HG03045 (cell line): ENCODE measurements around the gene GSTP1.
"Not testable (repeated sequence)": the region's sequence is repeated elsewhere in the genome, so short reads cannot be mapped to it uniquely, and the experiment has no call there.

Experiments
- ATAC-seq: cut with Tn5 transposase; IDR thresholded peaks from one replicate; pipeline ENCODE4 v1.9.1; 2021; ENCODE audit warnings: mild to moderate bottlenecking, moderate library complexity; ENCODE audit not compliant: unreplicated experiment

GSTP1 gene

GRCh38 chr11:67613313-67613959 lies 29.8 kb downstream of the GSTP1 start:
- ATAC-seq = no peak

DNA sequence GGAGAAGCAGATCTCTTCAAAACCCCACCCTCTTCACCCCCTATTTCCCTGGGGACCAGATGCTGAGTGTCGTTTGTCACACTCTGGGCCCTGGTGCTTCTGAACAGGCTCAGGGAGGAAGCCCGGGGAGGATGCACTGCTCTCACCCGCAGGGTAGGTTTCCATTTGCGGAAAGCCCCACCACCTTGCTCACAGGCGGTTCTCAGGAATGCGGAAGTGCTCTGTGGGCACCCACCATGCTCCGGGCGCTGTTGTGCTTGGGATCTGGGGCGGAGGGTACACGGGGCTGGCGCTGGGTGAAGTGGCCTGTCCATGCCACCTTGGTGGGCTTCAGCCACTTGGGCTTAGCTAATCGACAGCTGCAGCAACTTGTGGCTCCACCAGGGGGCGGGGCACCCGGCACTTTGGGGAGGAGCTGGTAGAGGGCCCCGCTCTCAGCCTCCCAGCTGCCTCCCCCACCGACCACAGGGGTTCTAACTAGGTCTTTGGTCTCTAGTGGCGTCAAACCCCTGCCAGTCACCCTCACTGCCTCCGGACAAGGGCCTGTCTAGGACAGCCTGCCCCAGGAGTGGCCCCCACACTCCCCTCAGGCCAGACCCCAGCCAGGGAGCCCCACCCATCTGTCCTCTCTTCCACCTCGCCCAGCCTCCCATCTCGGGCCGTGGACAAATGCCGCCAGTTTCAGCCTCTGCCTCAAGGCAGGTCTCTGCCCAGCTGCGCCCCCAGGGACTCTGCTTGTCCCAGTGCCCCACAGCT lies 30.5 kb downstream of the GSTP1 start:
- ATAC-seq = peak; percentile 69

DNA sequence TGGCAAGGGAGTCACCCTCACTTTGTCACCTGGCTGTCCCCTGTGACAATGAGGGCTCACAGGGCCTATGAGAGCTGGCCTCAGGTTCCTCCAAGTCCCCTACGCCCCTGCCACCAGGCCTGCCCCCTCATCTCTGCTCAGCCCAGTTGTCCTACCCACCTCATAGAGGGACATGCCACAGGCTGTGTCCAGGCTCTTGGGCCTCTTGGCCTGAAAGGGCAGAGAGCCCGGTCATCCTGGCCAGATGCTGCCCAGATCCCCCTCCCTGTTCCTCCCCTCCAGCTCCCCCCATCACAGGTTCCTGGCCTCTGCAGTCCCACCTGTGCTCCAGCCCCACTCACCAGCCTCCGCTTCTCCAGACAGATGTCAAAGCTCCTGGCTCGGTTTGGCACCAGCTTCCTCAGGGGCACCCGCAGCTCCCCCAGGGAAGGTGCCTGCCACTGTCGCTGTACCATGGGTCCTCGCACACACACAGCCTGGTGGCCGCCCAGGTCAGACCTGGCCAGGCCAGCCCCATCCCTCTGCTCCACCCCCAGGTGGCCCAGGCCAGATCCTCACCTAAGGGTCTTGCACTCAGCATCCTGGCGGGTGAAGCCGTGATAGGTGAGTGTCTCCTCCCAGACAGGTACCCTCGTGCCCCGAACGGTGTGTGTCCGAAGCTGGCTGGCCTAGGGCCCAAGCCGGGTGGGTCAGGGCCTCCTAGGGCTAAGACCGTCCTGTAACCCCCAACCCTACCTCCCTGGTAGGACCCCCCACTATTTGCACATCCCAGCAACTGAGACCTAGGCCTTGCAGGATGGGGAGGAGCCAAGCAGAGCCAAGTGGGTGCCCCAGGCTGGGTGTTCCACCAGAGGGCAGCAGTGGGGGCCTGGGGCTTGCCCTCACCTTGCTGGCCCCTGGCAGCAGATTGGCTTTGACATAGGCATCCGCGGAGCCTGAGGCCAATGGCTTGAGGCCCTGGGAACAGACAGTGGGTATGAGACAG lies 31.4 kb downstream of the GSTP1 start:
- no peak for ATAC-seq

DNA sequence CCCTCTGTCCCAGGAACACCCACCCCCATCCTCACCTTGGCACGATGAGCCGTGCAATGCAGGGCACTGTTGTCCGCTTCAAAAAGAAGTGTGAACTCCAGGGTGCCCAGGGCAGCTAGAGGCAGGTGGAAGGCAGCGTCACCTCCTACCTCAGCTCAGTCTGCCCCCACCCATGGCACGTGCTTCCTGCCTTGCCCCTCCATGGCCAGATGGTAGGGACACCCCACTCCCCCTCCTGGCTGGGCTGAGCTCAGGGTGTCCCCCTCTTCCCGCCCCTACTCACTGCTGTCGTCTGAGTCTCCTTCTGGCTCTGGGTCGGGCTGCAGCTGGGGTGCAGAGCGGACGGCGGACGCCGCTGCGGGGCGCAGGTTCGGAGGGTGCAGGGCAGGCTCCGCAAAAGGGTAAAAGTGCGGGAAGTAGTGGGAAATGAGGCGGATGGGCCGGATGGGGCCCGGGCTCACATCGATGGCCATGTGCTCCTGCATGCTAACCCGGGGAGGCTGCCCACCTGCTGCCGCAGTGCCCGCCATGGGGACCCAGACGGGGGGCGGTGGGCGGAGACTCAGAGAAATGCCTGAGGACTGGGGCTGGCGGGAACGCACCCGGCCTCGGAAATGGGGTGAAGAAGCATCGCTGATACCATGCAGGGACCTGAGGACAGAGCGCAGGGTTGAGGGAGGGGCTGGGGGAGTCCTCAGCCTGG lies 32.3 kb downstream of the GSTP1 start:
- no peak for ATAC-seq

- no peak for ATAC-seq
Observed at GRCh38 chr11:67616431-67617242, 33.0 kb downstream of the GSTP1 start.

GRCh38 chr11:67617243-67617953 lies 33.8 kb downstream of the GSTP1 start:
- ATAC-seq = no peak

- ATAC-seq = not testable (repeated sequence)
Observed at GRCh38 chr11:67618901-67619659, 35.5 kb downstream of the GSTP1 start.

DNA sequence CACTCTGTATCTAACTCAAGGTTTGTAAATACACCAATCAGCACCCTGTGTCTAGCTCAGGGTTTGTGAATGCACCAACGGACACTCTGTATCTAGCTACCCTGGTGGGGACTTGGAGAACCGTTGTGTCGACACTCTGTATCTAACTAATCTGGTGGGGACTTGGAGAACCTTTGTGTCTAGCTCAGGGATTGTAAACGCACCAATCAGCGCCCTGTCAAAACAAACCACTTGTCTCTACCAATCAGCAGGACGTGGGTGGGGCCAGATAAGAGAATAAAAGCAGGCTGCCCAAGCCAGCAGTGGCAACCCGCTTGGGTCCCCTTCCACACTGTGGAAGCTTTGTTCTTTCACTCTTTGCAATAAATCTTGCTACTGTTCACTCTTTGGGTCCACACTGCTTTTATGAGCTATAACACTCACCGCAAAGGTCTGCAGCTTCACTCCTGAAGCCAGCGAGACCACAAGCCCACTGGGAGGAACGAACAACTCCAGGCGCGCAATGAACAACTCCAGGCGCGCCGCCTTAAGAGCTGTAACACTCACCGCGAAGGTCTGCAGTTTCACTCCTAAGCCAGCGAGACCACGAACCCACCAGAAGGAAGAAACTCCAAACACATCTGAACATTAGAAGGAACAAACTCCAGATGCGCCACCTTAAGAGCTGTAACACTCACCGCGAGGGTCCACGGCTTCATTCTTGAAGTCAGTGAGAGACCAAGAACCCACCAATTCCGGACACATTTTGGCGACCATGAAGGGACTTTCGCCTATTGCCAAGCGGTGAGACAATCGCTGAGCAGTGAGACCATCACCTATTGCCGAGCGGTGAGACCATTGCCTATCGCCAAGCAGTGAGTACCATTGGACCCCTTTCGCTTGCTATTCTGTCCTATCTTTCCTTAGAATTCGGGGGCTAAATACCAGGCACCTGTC lies 36.3 kb downstream of the GSTP1 start:
- ATAC-seq = not testable (repeated sequence)

- not testable (repeated sequence) for ATAC-seq
Observed at GRCh38 chr11:67620621-67621020, 37.0 kb downstream of the GSTP1 start.

- not testable (repeated sequence) for ATAC-seq
Observed at GRCh38 chr11:67621928-67622327, 38.3 kb downstream of the GSTP1 start.

DNA sequence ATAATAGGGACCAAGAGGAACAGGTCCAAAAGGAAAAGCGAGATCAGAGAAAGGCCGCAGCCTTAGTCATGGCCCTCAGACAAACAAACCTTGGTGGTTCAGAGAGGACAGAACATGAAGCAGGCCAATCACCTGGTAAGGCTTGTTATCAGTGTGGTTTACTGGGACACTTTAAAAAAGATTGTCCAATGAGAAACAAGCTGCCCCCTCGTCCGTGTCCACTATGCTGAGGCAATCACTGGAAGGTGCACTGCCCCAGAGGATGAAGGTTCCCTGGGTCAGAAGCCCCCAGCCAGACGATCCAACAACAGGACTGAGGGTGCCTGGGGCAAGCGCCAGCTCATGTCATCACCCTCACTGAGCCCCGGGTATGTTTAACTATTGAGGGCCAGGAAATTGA lies 39.3 kb downstream of the GSTP1 start:
- not testable (repeated sequence) for ATAC-seq

- ATAC-seq = not testable (repeated sequence)
Observed at GRCh38 chr11:67623795-67624194, 40.2 kb downstream of the GSTP1 start.

GRCh38 chr11:67626131-67626833 lies 42.7 kb downstream of the GSTP1 start:
- not testable (repeated sequence) for ATAC-seq

DNA sequence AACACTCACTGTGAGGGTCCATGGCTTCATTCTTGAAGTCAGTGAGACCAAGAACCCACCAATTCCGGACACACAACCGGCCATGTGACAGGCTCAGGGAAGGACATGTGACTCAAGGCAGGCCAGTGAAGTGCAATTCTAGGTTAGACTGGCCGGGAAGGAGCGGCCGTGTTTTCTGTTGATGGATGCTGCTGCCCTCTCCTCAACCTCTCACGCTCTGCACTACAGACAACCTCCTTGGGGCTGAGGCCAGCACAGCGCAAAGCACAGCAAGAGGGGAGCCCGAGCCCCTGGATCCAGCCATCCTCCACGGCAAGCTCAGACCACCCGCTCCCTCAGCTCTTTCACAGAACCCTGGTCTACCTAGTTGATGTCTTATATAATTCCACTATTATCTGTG lies 43.4 kb downstream of the GSTP1 start:
- ATAC-seq = no peak

DNA sequence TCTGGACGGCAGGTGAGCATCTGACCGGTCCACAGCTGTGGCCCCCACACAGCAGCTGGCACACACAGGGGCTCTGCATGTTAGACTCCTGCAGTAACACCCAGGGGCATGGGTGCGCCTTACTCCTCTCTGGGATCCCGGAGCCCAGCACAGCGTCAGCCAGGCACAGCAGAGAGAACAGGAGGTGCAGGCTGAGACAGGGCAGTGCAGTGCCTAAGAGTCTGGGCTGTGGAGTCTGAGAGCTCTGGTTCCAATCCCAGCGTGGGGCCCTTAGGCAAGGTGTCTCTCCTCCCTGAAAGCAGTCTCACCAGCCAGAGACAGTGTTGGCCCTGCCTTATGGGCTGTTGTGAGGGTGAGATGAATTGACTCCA lies 43.8 kb downstream of the GSTP1 start:
- no peak for ATAC-seq

DNA sequence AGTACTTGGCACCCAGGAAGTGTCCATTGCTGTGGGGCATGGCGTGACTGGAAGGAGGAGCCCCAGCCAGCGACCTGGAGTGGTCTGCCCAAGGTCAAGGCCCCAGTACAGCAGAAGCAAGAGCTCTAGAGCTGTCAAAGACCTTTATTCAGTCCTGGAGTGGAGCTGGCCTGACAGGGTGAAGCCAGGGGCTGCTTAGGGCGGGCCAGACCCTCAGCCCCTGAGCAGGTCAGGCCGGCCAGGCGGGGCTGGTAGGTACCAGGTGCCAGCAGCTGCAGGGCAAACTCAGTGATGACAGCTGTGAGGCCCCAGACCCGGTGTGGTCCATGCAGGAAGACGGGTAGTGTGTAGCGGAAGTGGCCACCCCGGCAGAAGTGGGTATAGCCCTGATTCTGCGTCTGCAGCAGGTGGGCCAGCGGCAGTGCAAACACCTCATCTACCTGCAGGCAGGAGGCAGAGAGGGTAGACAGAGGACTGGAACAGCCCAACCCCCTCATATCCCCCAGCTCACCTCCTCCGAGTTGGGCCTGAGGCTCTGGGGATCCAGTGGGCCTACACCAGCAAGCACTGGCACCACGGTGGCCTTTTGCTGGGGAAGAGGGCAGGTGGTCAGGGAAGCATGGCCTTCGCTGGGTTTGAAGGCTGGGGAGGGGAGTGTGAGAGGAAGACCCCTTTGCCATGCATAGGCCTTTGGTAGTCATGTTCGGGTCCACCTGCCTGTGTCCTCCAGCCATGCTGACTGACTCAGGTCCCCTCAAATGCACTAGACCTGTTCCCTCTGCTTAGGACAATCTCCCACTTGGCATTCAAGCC lies 44.4 kb downstream of the GSTP1 start:
- ATAC-seq = no peak
